Measurements from ENCODE around the gene VRK1.

VRK1 gene

DNA sequence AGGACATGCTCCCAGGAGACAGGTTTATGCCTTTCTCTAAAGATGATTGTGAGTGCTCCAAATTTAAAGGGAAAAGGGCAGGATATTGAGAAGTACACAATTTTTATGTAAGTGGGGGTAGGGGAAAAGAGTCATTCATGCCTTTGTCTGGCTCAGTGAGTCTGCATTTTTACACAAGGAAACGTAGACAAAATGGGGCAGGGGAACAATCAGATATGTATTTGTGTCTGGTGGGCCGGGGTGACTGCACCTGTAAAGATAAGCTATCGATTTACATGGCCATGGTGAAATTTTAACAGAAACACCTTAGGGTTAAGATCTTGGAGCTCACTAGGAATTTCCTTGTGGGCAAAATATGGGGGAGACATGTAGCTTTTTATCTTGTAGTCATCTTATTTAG is 123.6 kb downstream of the VRK1 start:
- no peak for DNase-seq (ENCODE audit: low read depth)

- DNase-seq (ENCODE audit: low read depth): no peak
Observed at GRCh38 chr14:96922986-96923385, 125.8 kb downstream of the VRK1 start.

- DNase-seq (ENCODE audit: low read depth): no peak
Observed at GRCh38 chr14:96925422-96925821, 128.2 kb downstream of the VRK1 start.

GRCh38 chr14:96926001-96926400 is 128.8 kb downstream of the VRK1 start:
- no peak for DNase-seq (ENCODE audit: low read depth)

DNA sequence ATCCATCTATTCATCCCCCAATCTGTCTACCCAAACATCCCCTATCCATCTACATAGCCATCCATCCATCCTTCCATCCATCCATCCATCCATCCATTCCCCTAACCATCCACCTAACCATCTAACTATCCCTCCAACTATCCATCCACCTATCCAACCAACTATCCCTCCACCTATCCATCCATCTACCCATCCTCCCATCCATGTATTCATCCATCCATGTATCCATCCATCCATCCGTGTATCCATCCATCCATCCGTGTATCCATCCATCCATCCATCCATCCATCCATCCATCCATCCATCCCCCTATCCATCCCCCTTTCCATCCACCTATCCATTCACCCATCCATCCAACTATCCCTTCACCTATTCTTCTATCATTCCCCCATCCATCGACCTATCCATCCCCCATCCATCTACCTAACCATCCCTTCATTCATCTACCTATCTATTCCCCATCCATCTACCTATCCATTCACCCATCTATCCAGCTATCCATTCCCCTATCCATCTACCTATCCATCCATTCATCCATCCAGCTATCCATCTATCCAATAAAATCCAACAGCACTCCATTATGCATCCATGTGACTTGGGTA is 131.7 kb downstream of the VRK1 start:
- no peak for DNase-seq (ENCODE audit: low read depth)

GRCh38 chr14:96929950-96930349 is 132.8 kb downstream of the VRK1 start:
- DNase-seq (ENCODE audit: low read depth): no peak

- DNase-seq (ENCODE audit: low read depth): no peak
Observed at GRCh38 chr14:96930526-96930925, 133.3 kb downstream of the VRK1 start.

Data from fibroblast of gingiva (primary cell).